Prostate gland (tissue), 2 donors: ENCODE data around the gene RAD1.

Experiments used
- CTCF ChIP-seq, 4 experiments: fragments of 200-600 bp in 2 of 4; fragments of 450-650 bp in 2 of 4; sonication (generic) in 2 of 4; IDR thresholded peaks; 1 replicate in 3 of 4; 2 replicates in 1 of 4; pipeline ENCODE4 v1.5.1; 2016 to 2019; ENCODE audit warnings: antibody characterized with exemption in 4 of 4, mild to moderate bottlenecking in 2 of 4, moderate library complexity in 2 of 4
- POLR2A ChIP-seq: fragments of 450-650 bp; IDR thresholded peaks from one replicate; pipeline ENCODE4 v1.6.1; 2016; ENCODE audit warnings: antibody characterized with exemption, mild to moderate bottlenecking
- POLR2AphosphoS5 ChIP-seq: sonication (generic); formaldehyde crosslinking; IDR thresholded peaks from one replicate; pipeline ENCODE4 v1.6.1; 2017; ENCODE audit warnings: antibody characterized with exemption

GRCh38 chr5:34857161-34857560 is 58.1 kb downstream of the RAD1 start:
- TF ChIP-seq CTCF (IDR thresholded peaks at IDR 0.05), result no peak
- no peak for TF ChIP-seq POLR2A
- TF ChIP-seq POLR2AphosphoS5, result no peak
